HFFc6 (cell line): ENCODE data around the gene SMIM36. TPM values are rescaled to one million over a fixed set of nuclear protein-coding genes. Genes with fewer than 3 reads are reported as not detected.
"Not testable (repeated sequence)": the region's sequence is repeated elsewhere in the genome, so short reads cannot be mapped to it uniquely, and the experiment has no call there.

Source experiments
- DNase-seq: peaks from one replicate; pipeline ENCODE4 v3.0.0-alpha.2; 2018
- H3K27ac Mint-ChIP-seq: 2 replicates; pipeline ENCODE4 v1.8.0; 2020; ENCODE audit warnings: mild to moderate bottlenecking, mixed read lengths
- H3K27me3 Mint-ChIP-seq: 2 replicates; pipeline ENCODE4 v1.8.0; 2021; ENCODE audit warnings: mild to moderate bottlenecking, moderate library complexity, mixed read lengths; ENCODE audit not compliant: insufficient read depth
- H3K36me3 Mint-ChIP-seq: 2 replicates; pipeline ENCODE4 v1.8.0; 2021; ENCODE audit warnings: low read depth, mixed read lengths
- H3K4me1 Mint-ChIP-seq: 2 replicates; pipeline ENCODE4 v1.8.0; 2020; ENCODE audit warnings: low read depth, mixed read lengths
- H3K4me3 Mint-ChIP-seq: 2 replicates; pipeline ENCODE4 v1.8.0; 2020; ENCODE audit warnings: mild to moderate bottlenecking, moderate library complexity, mixed read lengths
- H3K9me3 Mint-ChIP-seq: 2 replicates; pipeline ENCODE4 v1.8.0; 2020; ENCODE audit warnings: mild to moderate bottlenecking, mixed read lengths
- CTCF ChIP-seq: fragments of 200-600 bp; sonication (generic); IDR thresholded peaks from 2 replicates; pipeline ENCODE4 v1.5.0; 2021; ENCODE audit warnings: antibody characterized with exemption, mild to moderate bottlenecking
- total RNA-seq, 6 experiments: library from RNA; stranded (reverse); fragmentation: NEBNext Ultra II Directional; extraction: Animal tissue kit (Norgen Biotek cat#: 25700); gene quantifications; 2 replicates in 1 of 6; 3 replicates in 5 of 6; pipeline ENCODE4 v1.2.3, GENCODE V29; 2021

The SMIM36 gene
- total RNA-seq, 6 experiments from 2014 or later, result not detected

GRCh38 chr17:55521186-55521585, 9.9 kb upstream of the SMIM36 start:
- H3K9me3 Mint-ChIP-seq, result no peaks in the 10 kb centered on the region
- no peaks in the 10 kb centered on the region; the same call in 1 of the 2 replicates for H3K27me3 Mint-ChIP-seq
- no peak overlapping the region for H3K27ac Mint-ChIP-seq
- H3K4me1 Mint-ChIP-seq, result no peaks in the 10 kb centered on the region
- TF ChIP-seq CTCF, result no peak
- DNase-seq, result no peak
- H3K36me3 Mint-ChIP-seq, result no peaks in the 10 kb centered on the region
- H3K4me3 Mint-ChIP-seq, result no peak overlapping the region

- DNase-seq, result no peak
- TF ChIP-seq CTCF, result no peak
- Mint-ChIP-seq H3K36me3 (no peaks in the 10 kb centered on the region), H3K27ac (no peak overlapping the region), H3K4me3 (no peak overlapping the region), H3K27me3 (no peaks in the 10 kb centered on the region; the same call in 1 of the 2 replicates), H3K4me1 (no peaks in the 10 kb centered on the region), H3K9me3 (no peaks in the 10 kb centered on the region)
Observed at GRCh38 chr17:55520402-55520801, 9.2 kb upstream of the SMIM36 start.

- H3K27ac Mint-ChIP-seq, result no peak overlapping the region
- H3K4me1 Mint-ChIP-seq, result no peaks in the 10 kb centered on the region
- DNase-seq, result no peak
Observed at GRCh38 chr17:55518510-55518909, 7.3 kb upstream of the SMIM36 start.

GRCh38 chr17:55513885-55514590, 2.8 kb upstream of the SMIM36 start:
- Mint-ChIP-seq H3K36me3 (no peaks in the 10 kb centered on the region), H3K9me3 (no peaks in the 10 kb centered on the region), H3K27ac (no peak overlapping the region), H3K4me3 (no peak overlapping the region), H3K27me3 (peaks cover 13% of the 10 kb centered on the region), H3K4me1 (no peaks in the 10 kb centered on the region)
- TF ChIP-seq CTCF, result peak; percentile 94
- DNase-seq, result peak; percentile 53

More at GRCh38 chr17:55518510-55518909, 7.3 kb upstream of the SMIM36 start:
- Mint-ChIP-seq H3K4me3 (no peak overlapping the region), H3K9me3 (no peaks in the 10 kb centered on the region), H3K36me3 (no peaks in the 10 kb centered on the region), H3K27me3 (no peaks in the 10 kb centered on the region; the same call in 1 of the 2 replicates)
- TF ChIP-seq CTCF, result no peak

- H3K4me1 Mint-ChIP-seq, result not testable (repeated sequence)
Observed at GRCh38 chr17:55507669-55508068, 3.6 kb downstream of the SMIM36 start.

GRCh38 chr17:55501626-55502025, 9.6 kb downstream of the SMIM36 start:
- not testable (repeated sequence) for H3K9me3 Mint-ChIP-seq, H3K36me3 Mint-ChIP-seq, H3K4me1 Mint-ChIP-seq, H3K27ac Mint-ChIP-seq, DNase-seq, H3K27me3 Mint-ChIP-seq, H3K4me3 Mint-ChIP-seq

More at GRCh38 chr17:55507669-55508068, 3.6 kb downstream of the SMIM36 start:
- not testable (repeated sequence) for H3K4me3 Mint-ChIP-seq, H3K9me3 Mint-ChIP-seq, DNase-seq, H3K27ac Mint-ChIP-seq, H3K36me3 Mint-ChIP-seq
- H3K27me3 Mint-ChIP-seq, result peaks cover 13% of the 10 kb centered on the region
